Measurements from ENCODE around the gene ICAM1. TPM values are rescaled to one million over a fixed set of nuclear protein-coding genes. Genes with fewer than 3 reads are reported as not detected.

Gene ICAM1
- total and polyA plus RNA-seq, 2 of the 13 experiments (the other 11 are each of a cell fraction or from before 2014, with no cell fraction given): 37.9 to 98.4 TPM

DNA sequence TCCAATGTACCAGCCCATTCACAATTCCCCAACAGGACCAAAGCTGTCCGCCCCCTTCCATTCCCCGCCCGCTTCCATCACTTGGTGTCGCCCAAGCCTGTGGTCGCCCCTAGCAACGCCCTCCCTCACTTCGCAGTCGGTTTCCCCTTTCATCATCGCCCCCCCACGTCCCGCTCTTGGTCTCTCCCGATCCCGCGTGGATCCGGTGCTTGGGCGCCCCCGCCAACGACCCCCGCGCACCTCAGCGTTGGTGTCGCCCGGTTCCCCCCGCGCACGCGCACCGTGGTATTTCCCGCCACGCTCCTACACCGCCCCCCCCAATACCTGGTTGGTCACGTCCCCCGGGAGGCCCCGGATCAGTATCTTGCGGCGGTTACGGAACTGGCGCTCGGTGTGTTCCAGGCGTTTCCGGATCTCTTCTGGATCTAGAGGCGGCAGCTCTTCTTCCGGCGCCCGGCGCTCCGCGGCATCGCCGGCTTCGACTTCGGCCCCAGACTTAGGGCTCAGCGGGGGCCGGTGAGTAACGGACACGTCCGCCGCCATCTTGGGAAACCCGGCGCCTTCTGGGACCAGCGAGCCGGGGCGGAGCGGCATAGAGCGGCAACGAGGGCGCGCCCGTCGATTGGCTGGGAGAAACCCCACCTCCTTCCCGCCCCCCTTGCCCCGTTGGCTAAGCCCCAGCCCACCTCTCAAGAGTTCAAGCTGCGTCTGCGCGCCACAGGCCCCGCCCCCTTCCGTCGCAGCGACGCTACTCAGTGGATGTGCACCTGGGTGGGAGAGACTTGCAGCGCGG lies 62.2 kb downstream of the ICAM1 start, which contains the start of gene RAVER1 (continued):
- TF ChIP-seq, protein P1, sequence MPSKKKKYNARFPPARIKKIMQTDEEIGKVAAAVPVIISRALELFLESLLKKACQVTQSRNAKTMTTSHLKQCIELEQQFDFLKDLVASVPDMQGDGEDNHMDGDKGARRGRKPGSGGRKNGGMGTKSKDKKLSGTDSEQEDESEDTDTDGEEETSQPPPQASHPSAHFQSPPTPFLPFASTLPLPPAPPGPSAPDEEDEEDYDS (CRISPR knock-in tag; IDR thresholded peaks at IDR 0.05): peak; percentile 83
- TF ChIP-seq, protein P2, sequence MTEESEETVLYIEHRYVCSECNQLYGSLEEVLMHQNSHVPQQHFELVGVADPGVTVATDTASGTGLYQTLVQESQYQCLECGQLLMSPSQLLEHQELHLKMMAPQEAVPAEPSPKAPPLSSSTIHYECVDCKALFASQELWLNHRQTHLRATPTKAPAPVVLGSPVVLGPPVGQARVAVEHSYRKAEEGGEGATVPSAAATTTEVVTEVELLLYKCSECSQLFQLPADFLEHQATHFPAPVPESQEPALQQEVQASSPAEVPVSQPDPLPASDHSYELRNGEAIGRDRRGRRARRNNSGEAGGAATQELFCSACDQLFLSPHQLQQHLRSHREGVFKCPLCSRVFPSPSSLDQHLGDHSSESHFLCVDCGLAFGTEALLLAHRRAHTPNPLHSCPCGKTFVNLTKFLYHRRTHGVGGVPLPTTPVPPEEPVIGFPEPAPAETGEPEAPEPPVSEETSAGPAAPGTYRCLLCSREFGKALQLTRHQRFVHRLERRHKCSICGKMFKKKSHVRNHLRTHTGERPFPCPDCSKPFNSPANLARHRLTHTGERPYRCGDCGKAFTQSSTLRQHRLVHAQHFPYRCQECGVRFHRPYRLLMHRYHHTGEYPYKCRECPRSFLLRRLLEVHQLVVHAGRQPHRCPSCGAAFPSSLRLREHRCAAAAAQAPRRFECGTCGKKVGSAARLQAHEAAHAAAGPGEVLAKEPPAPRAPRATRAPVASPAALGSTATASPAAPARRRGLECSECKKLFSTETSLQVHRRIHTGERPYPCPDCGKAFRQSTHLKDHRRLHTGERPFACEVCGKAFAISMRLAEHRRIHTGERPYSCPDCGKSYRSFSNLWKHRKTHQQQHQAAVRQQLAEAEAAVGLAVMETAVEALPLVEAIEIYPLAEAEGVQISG (CRISPR knock-in tag; IDR thresholded peaks at IDR 0.05): peak; percentile 98
- TF ChIP-seq SETDB1 (CRISPR knock-in tag; IDR thresholded peaks at IDR 0.05; ENCODE audit: borderline replicate concordance) (no peak), KLF12 (CRISPR knock-in tag; IDR thresholded peaks at IDR 0.05; ENCODE audit: borderline replicate concordance) (no peak), ERF (CRISPR knock-in tag; IDR thresholded peaks at IDR 0.05) (no peak), ZFP82 (CRISPR knock-in tag; IDR thresholded peaks at IDR 0.05; ENCODE audit: borderline replicate concordance) (no peak), ZNF891 (CRISPR knock-in tag; IDR thresholded peaks at IDR 0.05) (peak; percentile 60), SMAD9 (CRISPR knock-in tag; IDR thresholded peaks at IDR 0.05) (no peak), HDAC1 (CRISPR knock-in tag; IDR thresholded peaks at IDR 0.05) (peak; percentile 91), SP4 (CRISPR knock-in tag; IDR thresholded peaks at IDR 0.05) (peak; percentile 67; the same call in 1 of the 2 replicates), ZNF749 (CRISPR knock-in tag; IDR thresholded peaks at IDR 0.05; ENCODE audit: borderline replicate concordance) (no peak), ZNF550 (CRISPR knock-in tag; IDR thresholded peaks at IDR 0.05; ENCODE audit: borderline replicate concordance) (no peak), LCORL (IDR thresholded peaks at IDR 0.05) (no peak), LCORL (CRISPR knock-in tag; IDR thresholded peaks at IDR 0.05) (no peak; the same call in 1 of the 2 replicates), ZNF780A (CRISPR knock-in tag; IDR thresholded peaks at IDR 0.05) (no peak), KMT2A (CRISPR knock-in tag; IDR thresholded peaks at IDR 0.05) (no peak)
- TF ChIP-seq, protein P3, sequence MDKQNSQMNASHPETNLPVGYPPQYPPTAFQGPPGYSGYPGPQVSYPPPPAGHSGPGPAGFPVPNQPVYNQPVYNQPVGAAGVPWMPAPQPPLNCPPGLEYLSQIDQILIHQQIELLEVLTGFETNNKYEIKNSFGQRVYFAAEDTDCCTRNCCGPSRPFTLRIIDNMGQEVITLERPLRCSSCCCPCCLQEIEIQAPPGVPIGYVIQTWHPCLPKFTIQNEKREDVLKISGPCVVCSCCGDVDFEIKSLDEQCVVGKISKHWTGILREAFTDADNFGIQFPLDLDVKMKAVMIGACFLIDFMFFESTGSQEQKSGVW (CRISPR knock-in tag; IDR thresholded peaks at IDR 0.05; ENCODE audit: borderline replicate concordance): no peak
- TF ChIP-seq, protein P4, sequence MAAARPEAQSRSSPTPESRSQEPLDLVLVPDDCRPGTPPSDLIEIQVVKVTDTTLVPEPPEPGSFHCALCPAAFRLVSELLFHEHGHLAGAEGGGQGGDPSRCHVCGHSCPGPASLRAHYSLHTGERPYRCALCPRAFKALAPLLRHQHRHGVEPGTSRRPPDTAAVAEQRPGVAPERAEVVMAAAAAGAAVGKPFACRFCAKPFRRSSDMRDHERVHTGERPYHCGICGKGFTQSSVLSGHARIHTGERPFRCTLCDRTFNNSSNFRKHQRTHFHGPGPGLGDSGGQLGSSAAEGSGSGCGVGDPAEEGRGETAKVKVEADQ (CRISPR knock-in tag; IDR thresholded peaks at IDR 0.05; ENCODE audit: borderline replicate concordance): peak; percentile 27; the same call in 1 of the 2 replicates
- TF ChIP-seq, protein P5, sequence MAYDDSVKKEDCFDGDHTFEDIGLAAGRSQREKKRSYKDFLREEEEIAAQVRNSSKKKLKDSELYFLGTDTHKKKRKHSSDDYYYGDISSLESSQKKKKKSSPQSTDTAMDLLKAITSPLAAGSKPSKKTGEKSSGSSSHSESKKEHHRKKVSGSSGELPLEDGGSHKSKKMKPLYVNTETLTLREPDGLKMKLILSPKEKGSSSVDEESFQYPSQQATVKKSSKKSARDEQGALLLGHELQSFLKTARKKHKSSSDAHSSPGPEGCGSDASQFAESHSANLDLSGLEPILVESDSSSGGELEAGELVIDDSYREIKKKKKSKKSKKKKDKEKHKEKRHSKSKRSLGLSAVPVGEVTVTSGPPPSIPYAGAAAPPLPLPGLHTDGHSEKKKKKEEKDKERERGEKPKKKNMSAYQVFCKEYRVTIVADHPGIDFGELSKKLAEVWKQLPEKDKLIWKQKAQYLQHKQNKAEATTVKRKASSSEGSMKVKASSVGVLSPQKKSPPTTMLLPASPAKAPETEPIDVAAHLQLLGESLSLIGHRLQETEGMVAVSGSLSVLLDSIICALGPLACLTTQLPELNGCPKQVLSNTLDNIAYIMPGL (CRISPR knock-in tag; IDR thresholded peaks at IDR 0.05; ENCODE audit: borderline replicate concordance in 1 of 2, low read depth in 1 of 2): peak in 1 of 2 experiments; percentile 79; a peak in 2 of 4 replicates
- TF ChIP-seq, protein P6, sequence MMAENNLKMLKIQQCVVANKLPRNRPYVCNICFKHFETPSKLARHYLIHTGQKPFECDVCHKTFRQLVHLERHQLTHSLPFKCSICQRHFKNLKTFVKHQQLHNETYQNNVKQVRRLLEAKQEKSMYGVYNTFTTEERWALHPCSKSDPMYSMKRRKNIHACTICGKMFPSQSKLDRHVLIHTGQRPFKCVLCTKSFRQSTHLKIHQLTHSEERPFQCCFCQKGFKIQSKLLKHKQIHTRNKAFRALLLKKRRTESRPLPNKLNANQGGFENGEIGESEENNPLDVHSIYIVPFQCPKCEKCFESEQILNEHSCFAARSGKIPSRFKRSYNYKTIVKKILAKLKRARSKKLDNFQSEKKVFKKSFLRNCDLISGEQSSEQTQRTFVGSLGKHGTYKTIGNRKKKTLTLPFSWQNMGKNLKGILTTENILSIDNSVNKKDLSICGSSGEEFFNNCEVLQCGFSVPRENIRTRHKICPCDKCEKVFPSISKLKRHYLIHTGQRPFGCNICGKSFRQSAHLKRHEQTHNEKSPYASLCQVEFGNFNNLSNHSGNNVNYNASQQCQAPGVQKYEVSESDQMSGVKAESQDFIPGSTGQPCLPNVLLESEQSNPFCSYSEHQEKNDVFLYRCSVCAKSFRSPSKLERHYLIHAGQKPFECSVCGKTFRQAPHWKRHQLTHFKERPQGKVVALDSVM (CRISPR knock-in tag; IDR thresholded peaks at IDR 0.05): peak; percentile 43; the same call in 1 of the 2 replicates

All from HepG2 (cell line).